HCT116 (cell line): ENCODE measurements around the gene MORN4. TPM values are rescaled to one million over a fixed set of nuclear protein-coding genes. Genes with fewer than 3 reads are reported as not detected.

Source experiments
- ATAC-seq: fragments of 200-7000 bp; cut with Tn5 transposase; 2 replicates; pipeline ENCODE4 v1.9.1; 2020; ENCODE audit warnings: mild to moderate bottlenecking, moderate library complexity
- BruUV-seq: library from RNA; stranded (reverse); fragments of 400-500 nt; replicated peaks from 2 replicates; lab custom pipeline; 2021; lab: Mats Ljungman, UMichigan
- CTCF ChIA-PET: fragments of 300-600 bp; sonication (Branson Sonifier 250); formaldehyde crosslinking; loops from one replicate; lab custom pipeline; 2021; ENCODE audit warnings: antibody characterized with exemption; lab: Charles Lee
- POLR2A ChIA-PET: fragments of 300-600, 350-600 bp; sonication (Branson Sonifier 250); formaldehyde crosslinking; loops from one replicate; lab custom pipeline; 2021; ENCODE audit warnings: antibody characterized with exemption; lab: Charles Lee
- RAD21 ChIA-PET, 2 experiments: fragments of 300-600 bp; sonication (Branson Sonifier 250); formaldehyde crosslinking; loops; one replicate each; lab custom pipeline; 2023; ENCODE audit warnings: low total read pairs in 2 of 2; ENCODE audit not compliant: uncharacterized antibody in 2 of 2, unreplicated experiment in 2 of 2, low non-redundant PET in 1 of 2; lab: Charles Lee
- DNase-seq: peaks from one replicate; pipeline ENCODE4 v3.0.0-alpha.2; 2010; ENCODE audit warnings: low read depth, low spot score
- H2AFZ ChIP-seq: fragments of 200-600 bp; shearing (Covaris generic), sonication (generic); 2 replicates; pipeline ENCODE4 v1.6.1; 2017; ENCODE audit warnings: low read depth, mixed run types, mixed read lengths, antibody characterized with exemption, low read length; ENCODE audit not compliant: poor library complexity, severe bottlenecking
- H3K27ac ChIP-seq: 2 replicates; pipeline ENCODE4 v1.5.1; 2012; ENCODE audit warnings: low read depth, low read length
- H3K27me3 ChIP-seq: fragments of 200-600 bp; sonication (generic); 2 replicates; pipeline ENCODE4 v1.6.1; 2016; ENCODE audit warnings: mixed run types, low read length, mixed read lengths; ENCODE audit not compliant: insufficient read depth
- H3K36me3 ChIP-seq, 2 experiments: fragments of 200-500 bp in 1 of 2; fragments of 200-600 bp in 1 of 2; sonication (Bioruptor generic) in 1 of 2; sonication (generic) in 1 of 2; 2 replicates each; pipeline versions ENCODE4 v1.5.1 to v1.6.1; 2014 to 2016; ENCODE audit warnings: low read length in 2 of 2, inconsistent platforms in 1 of 2, mixed read lengths in 1 of 2, mixed run types in 1 of 2; ENCODE audit not compliant: insufficient read depth in 2 of 2, control insufficient read depth in 1 of 2
- H3K4me1 ChIP-seq, 2 experiments: fragments of 200-600 bp in 1 of 2; sonication (generic) in 1 of 2; 2 replicates each; pipeline versions ENCODE4 v1.5.1 to v1.6.1; 2012 to 2017; ENCODE audit warnings: low read length in 2 of 2, inconsistent platforms in 1 of 2, mild to moderate bottlenecking in 1 of 2, mixed read lengths in 1 of 2, mixed run types in 1 of 2, moderate library complexity in 1 of 2; ENCODE audit not compliant: insufficient read depth in 2 of 2, control insufficient read depth in 1 of 2
- H3K4me2 ChIP-seq: fragments of 200-600 bp; sonication (generic); 2 replicates; pipeline ENCODE4 v1.6.1; 2017; ENCODE audit warnings: mixed run types, low read length, mixed read lengths
- H3K4me3 ChIP-seq, 2 experiments: fragments of 200-600 bp in 1 of 2; sonication (generic) in 1 of 2; replicated peaks in 1 of 2; 2 replicates each; pipeline ENCODE4 v1.5.1; 2011 to 2016; ENCODE audit warnings: low read length in 2 of 2, control low read depth in 1 of 2, low read depth in 1 of 2, mild to moderate bottlenecking in 1 of 2, mixed read lengths in 1 of 2, mixed run types in 1 of 2
- H3K79me2 ChIP-seq: fragments of 200-600 bp; sonication (generic); 2 replicates; pipeline ENCODE4 v1.6.1; 2017; ENCODE audit warnings: mild to moderate bottlenecking, mixed run types, low read length, moderate library complexity, mixed read lengths; ENCODE audit not compliant: insufficient read depth
- H3K9ac ChIP-seq: fragments of 200-600 bp; sonication (generic); 2 replicates; pipeline ENCODE4 v1.6.1; 2016; ENCODE audit warnings: low read length, mixed read lengths
- H3K9me2 ChIP-seq: fragments of 200-600 bp; sonication (generic), shearing (Covaris generic); 2 replicates; pipeline ENCODE4 v1.6.1; 2017; ENCODE audit warnings: mixed run types, mild to moderate bottlenecking, moderate library complexity; ENCODE audit not compliant: insufficient read depth
- H3K9me3 ChIP-seq, 2 experiments: fragments of 200-500 bp in 1 of 2; fragments of 200-600 bp in 1 of 2; sonication (Bioruptor generic) in 1 of 2; sonication (generic) in 1 of 2; 2 replicates each; pipeline ENCODE4 v1.6.1; 2014 to 2017; ENCODE audit warnings: low read length in 2 of 2, mixed read lengths in 2 of 2, inconsistent platforms in 1 of 2, low read depth in 1 of 2, mild to moderate bottlenecking in 1 of 2, mixed run types in 1 of 2, moderate library complexity in 1 of 2; ENCODE audit not compliant: control insufficient read depth in 1 of 2, insufficient read depth in 1 of 2
- H4K20me1 ChIP-seq: fragments of 200-600 bp; sonication (generic), shearing (Covaris generic); 2 replicates; pipeline ENCODE4 v1.6.1; 2017; ENCODE audit warnings: mixed run types, mild to moderate bottlenecking, moderate library complexity; ENCODE audit not compliant: insufficient read depth
- ATF3 ChIP-seq: IDR thresholded peaks from 2 replicates; pipeline ENCODE4 v1.6.1; 2012
- CTCF ChIP-seq, 3 experiments: fragments of 200-600 bp in 1 of 3; sonication (generic) in 1 of 3; IDR thresholded peaks in 2 of 3; conservative IDR thresholded peaks in 1 of 3; 2 replicates each; pipeline ENCODE4 v1.5.1; 2012 to 2017; ENCODE audit warnings: low read depth in 2 of 3, low read length in 2 of 3, antibody characterized with exemption in 1 of 3, borderline replicate concordance in 1 of 3, control low read depth in 1 of 3, mild to moderate bottlenecking in 1 of 3, mixed read lengths in 1 of 3, mixed run types in 1 of 3, moderate library complexity in 1 of 3; ENCODE audit not compliant: insufficient read depth in 1 of 3
- ELF1 ChIP-seq: IDR thresholded peaks from 2 replicates; pipeline ENCODE4 v1.6.1; 2012; ENCODE audit warnings: low read depth, borderline replicate concordance
- EZH2 ChIP-seq: fragments of 200-600 bp; sonication (generic); IDR thresholded peaks from 2 replicates; pipeline ENCODE4 v1.6.1; 2017; ENCODE audit warnings: antibody characterized with exemption, mixed run types
- EZH2phosphoT487 ChIP-seq: fragments of 200-600 bp; IDR thresholded peaks from 2 replicates; pipeline ENCODE4 v1.6.1; 2018; ENCODE audit warnings: antibody characterized with exemption, borderline replicate concordance
- FOSL1 ChIP-seq: IDR thresholded peaks from 2 replicates; pipeline ENCODE4 v1.6.1; 2012; ENCODE audit warnings: low read depth
- JUND ChIP-seq: IDR thresholded peaks from 2 replicates; pipeline ENCODE4 v1.6.1; 2012
- POLR2A ChIP-seq: IDR thresholded peaks from 2 replicates; pipeline ENCODE4 v1.7.0; 2011; ENCODE audit warnings: borderline replicate concordance; ENCODE audit not compliant: insufficient read depth, insufficient read length; ENCODE audit errors: extremely low read depth
- RAD21 ChIP-seq: IDR thresholded peaks from 2 replicates; pipeline ENCODE4 v1.6.1; 2012; ENCODE audit warnings: low read depth, mild to moderate bottlenecking
- SIN3A ChIP-seq: IDR thresholded peaks from 2 replicates; pipeline ENCODE4 v1.6.1; 2012; ENCODE audit warnings: low read depth
- SP1 ChIP-seq: IDR thresholded peaks from 2 replicates; pipeline ENCODE4 v1.6.1; 2012; ENCODE audit warnings: low read depth
- SRF ChIP-seq: IDR thresholded peaks from 2 replicates; pipeline ENCODE4 v1.6.1; 2012; ENCODE audit warnings: low read depth
- TCF7L2 ChIP-seq: IDR thresholded peaks from 2 replicates; pipeline ENCODE4 v1.7.0; 2011; ENCODE audit warnings: borderline replicate concordance, inconsistent platforms; ENCODE audit not compliant: insufficient read depth, insufficient read length; ENCODE audit errors: extremely low read depth
- ZNF274 ChIP-seq: fragments of 200-500 bp; sonication (Bioruptor generic); IDR thresholded peaks from 2 replicates; pipeline ENCODE4 v1.6.1; 2014; ENCODE audit warnings: mild to moderate bottlenecking, low read depth, low read length, inconsistent platforms
- intact Hi-C: fragments of 100-400 bp; cut with micrococcal nuclease; formaldehyde crosslinking; loops from 2 replicates; pipeline ENCODE4 v1.10.0; 2022
- total RNA-seq: library from RNA; stranded (reverse); gene quantifications from one replicate; pipeline ENCODE4 v1.2.1, GENCODE V29; 2021; ENCODE audit not compliant: unreplicated experiment
- TF ChIP-seq, protein P1 (sequence below): IDR thresholded peaks from 2 replicates; pipeline ENCODE4 v1.6.1; 2012; ENCODE audit warnings: low read depth

MORN4 gene
- total RNA-seq, 1 experiment from 2014 or later, result 8.0 TPM

DNA sequence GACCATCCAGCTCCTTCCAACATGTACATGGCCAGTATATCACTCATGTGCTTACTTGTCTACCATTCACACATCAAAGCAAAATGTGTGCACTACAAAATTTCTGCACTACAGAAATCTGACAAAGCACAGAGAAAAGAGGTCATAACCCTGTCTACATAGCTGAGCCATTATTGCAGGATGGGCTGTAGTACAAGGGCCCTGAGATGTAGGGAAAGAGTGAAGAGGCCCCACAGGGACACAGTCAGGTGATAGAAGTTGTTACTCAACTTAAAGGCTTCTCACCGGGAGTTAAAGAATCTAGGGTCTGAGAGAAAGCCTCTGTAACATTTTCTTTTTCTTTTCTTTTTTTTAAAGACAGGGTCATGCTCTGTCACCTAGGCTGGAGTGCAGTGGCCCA is 36.3 kb upstream of the MORN4 start (continued):
- TF ChIP-seq, protein P1, sequence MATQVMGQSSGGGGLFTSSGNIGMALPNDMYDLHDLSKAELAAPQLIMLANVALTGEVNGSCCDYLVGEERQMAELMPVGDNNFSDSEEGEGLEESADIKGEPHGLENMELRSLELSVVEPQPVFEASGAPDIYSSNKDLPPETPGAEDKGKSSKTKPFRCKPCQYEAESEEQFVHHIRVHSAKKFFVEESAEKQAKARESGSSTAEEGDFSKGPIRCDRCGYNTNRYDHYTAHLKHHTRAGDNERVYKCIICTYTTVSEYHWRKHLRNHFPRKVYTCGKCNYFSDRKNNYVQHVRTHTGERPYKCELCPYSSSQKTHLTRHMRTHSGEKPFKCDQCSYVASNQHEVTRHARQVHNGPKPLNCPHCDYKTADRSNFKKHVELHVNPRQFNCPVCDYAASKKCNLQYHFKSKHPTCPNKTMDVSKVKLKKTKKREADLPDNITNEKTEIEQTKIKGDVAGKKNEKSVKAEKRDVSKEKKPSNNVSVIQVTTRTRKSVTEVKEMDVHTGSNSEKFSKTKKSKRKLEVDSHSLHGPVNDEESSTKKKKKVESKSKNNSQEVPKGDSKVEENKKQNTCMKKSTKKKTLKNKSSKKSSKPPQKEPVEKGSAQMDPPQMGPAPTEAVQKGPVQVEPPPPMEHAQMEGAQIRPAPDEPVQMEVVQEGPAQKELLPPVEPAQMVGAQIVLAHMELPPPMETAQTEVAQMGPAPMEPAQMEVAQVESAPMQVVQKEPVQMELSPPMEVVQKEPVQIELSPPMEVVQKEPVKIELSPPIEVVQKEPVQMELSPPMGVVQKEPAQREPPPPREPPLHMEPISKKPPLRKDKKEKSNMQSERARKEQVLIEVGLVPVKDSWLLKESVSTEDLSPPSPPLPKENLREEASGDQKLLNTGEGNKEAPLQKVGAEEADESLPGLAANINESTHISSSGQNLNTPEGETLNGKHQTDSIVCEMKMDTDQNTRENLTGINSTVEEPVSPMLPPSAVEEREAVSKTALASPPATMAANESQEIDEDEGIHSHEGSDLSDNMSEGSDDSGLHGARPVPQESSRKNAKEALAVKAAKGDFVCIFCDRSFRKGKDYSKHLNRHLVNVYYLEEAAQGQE, result no peak
- no peak for TF ChIP-seq SRF
- no peak for TF ChIP-seq RAD21

DNA sequence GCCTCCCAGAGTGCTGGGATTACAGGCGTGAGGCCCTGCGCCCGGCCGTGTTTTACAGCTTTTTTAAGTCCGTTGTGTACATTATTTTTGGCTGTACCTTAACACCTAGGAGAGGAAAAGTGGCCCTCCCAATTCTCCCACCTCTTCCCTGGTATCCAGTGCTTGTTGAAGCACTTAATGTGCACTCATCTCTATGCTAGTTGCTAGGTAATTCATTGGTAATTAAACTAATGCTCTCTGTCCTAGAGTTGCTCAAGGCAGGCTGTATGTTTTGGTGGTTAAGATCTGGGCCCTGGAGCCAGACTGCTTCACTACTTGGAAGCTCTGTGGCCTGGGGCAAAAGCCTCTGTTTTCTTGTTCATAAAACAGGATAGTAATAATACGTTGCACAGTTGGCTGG is 34.2 kb upstream of the MORN4 start:
- Histone ChIP-seq H3K9ac (no peak overlapping the region), H3K9me3 (no peaks in the 10 kb centered on the region), H4K20me1 (no peaks in the 10 kb centered on the region), H3K4me3 (no peak overlapping the region), H3K4me1 (no peaks in the 10 kb centered on the region), H3K27me3 (no peaks in the 10 kb centered on the region), H3K36me3 (peaks cover 23 to 35% of the 10 kb centered on the region in 2 experiments; a peak in 3 of 4 replicates), H3K9me2 (no peaks in the 10 kb centered on the region), H2AFZ (no peak overlapping the region), H3K4me2 (no peak overlapping the region), H3K79me2 (no peaks in the 10 kb centered on the region), H3K27ac (no peak overlapping the region)
- intact Hi-C loops, result no loop called here
- no peak for TF ChIP-seq ELF1
- no peak for TF ChIP-seq EZH2
- no peak for TF ChIP-seq ZNF274
- TF ChIP-seq FOSL1, result no peak
- no peak for TF ChIP-seq POLR2A
- no peak for TF ChIP-seq CTCF (IDR thresholded peaks at IDR 0.05 in 2 of 3, conservative IDR thresholded peaks at IDR 0.05 in 1 of 3; ENCODE audit: borderline replicate concordance in 1 of 3, insufficient read depth in 1 of 3, low read depth in 2 of 3, low read length in 2 of 3)
- TF ChIP-seq ATF3, result no peak
- no peak for TF ChIP-seq SIN3A
- no peak for TF ChIP-seq RAD21
- TF ChIP-seq EZH2phosphoT487, result no peak
- TF ChIP-seq, protein P1, result no peak
- TF ChIP-seq JUND, result no peak
- no peak for TF ChIP-seq TCF7L2
- TF ChIP-seq SP1, result no peak
- ChIA-PET CTCF (no interaction called here), RAD21 (no interaction called here), POLR2A (no interaction called here)
- ATAC-seq (no peak), DNase-seq (no peak)
- BruUV-seq, result no TSS peak
